Activated CD4-positive, alpha-beta T cell treated with anti-CD3 and anti-CD28 coated beads for 4 hours (primary cell): ENCODE data around the gene TNS3.

Source experiments
- DNase-seq, 2 donors: peaks; one replicate each; pipeline ENCODE4 v3.0.0-alpha.2; 2020

Gene TNS3

DNA sequence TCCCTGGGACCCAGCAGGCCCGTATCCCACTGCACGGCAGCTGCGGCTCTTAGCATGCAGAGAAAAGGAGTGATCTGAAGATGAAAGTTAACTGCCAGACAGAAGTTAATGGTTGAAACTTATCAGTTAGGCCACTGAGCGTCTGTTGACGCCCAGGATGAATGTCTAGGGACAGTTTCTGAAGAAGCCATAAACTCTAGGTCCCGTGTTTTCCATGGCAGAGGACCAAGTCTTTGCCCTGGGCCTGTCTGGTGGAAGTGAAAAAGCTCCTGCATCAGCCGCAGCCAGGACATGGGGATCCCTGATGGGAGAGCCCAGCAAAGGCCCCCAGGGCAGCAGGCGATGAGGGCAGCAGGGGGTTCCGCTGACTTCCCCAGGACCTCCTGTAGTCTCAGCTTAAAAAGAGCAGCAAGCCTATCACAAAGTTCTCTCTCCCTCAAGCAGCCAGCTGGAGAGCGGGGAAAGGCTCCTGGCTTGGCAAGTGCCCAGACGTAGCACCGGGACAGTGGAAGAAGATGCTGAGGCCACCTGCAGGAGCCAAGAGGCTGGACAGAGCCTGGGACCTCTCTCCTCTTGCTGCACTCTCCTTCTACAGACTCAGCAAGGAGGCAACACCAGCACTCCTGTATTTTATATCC lies 79.6 kb downstream of the TNS3 start:
- DNase-seq, result no peak

DNA sequence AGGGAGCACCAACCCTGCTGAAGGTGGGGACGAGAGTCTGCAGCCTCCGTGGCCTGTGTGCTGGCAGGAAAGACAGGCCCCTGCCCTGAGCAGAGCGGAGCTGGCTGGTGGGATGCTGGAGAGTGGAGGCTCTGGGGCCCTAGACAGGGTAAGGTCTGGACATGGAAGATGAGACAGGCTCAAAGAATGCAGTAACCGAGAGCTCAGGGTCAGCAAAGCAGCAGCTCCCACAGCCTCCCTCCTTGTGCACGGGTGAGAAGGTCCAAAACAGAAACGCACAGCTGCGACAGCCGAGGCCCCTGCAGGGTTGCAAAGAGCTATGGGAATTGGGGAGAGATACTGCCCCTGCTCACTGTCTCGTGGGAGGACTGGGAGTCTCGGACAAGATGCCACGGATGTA lies 80.5 kb downstream of the TNS3 start:
- no peak for DNase-seq

DNA sequence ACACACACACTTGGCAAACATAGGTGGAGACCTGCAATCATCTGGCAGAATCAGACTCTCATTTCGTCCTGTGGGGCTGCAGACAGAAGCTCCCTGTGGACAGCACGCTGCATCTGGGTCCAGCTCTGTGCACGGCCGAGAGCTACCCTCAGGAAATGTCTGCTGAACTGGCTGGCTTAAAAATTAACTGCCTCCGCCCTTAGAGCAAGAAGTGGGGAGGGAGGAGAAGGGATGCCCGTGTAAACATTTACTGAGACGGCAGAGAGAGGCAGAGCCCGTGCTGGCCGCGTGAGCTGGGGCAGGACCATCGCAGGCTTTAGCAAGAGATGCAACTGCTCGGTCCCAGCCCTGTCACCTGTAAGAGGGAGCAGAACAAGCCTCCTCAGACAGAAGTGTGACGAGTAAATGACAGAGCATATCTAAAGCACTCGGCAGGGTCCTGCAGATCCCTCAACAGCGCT lies 81.8 kb downstream of the TNS3 start:
- DNase-seq, result no peak

DNA sequence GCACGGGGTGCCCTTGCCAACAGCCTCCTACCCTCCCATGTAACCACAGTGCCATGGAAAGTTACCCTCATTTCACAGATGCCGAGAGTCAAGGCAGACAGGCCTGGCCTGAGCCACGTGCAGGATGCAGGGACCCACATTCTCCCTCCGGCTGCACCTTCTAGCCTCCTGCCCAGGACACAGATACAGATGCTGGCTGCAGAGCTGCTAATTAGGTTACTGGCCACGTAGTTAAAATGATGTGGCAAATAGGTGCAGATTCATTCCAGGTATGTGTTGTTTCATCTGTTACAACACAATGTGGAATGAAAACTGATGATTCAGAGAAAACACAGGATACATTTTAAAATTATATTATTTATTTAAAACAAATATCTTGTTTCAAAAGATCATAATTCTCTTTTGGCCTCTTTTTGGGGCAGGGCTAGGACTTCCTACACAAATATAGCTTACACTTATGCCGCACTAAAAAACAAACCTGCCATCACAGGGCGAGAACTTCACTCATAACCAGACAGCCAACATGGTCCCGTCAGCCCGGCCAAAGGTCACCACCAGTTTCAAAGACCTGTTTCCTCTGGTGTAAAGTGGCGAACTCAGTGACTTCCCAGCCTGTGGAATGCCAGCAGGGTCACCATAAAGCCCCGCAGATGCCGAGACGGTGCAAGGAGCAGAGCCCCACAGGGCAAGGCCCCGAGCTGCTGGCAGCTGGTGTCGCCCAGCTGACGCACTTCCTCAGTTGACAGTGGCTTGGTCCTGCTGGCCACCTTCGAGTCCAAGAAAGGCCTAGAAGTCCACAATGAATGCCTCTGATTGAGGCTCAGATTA lies 83.5 kb downstream of the TNS3 start:
- DNase-seq, result no peak

DNA sequence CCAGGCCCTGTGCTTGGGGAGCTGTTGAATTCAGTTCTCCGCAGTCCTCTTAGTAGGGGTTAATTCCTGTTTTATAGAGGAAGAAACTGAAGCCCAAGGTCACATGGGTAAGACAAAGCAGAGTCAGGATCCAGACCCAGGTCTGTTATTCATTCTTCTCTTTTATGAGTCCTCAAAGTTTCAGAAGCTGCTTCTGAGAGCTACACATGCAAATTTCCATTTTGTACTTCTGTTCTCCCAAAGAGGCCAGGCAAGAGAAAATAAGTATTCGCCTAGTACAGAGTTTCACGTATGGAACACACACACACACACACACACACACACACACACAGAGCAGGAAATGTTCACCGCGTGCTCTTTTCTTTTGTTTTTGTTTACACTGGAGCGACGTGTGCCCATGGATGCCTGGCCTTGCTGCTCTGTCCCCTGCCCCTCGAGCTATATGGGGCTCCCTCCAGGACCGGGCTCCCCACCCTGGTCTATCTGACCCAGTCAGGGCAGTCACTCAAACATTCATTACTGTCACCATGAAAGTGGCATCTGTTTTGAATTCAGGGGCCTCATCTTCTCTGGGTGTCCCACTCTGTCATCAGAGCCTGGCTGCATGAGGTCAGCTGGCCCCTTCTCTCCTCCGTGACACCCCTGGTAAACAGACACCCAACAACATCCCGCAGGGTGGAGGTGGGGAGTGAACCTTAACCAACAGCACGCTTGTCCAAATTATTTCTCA lies 84.4 kb downstream of the TNS3 start:
- DNase-seq, result no peak

DNA sequence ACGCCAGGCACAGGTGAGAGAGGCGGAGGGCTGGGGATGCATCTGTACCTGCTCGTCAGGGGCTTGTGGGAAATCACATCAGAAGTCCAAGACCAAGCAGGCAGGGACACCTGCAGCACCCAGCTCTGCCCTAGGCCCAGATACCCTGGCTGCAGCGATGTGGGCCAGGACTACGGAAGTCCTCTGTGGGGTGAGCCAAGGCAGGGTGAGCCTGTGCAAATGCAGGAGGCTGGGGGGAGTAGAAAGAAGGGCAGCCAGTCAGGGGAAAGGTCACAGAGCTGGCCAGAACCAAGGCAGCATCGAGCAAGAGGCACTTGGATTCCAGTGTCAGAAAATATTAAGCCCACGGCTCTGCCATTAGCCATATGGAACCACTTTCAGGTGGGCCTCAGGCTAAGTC lies 85.2 kb downstream of the TNS3 start:
- no peak for DNase-seq

DNA sequence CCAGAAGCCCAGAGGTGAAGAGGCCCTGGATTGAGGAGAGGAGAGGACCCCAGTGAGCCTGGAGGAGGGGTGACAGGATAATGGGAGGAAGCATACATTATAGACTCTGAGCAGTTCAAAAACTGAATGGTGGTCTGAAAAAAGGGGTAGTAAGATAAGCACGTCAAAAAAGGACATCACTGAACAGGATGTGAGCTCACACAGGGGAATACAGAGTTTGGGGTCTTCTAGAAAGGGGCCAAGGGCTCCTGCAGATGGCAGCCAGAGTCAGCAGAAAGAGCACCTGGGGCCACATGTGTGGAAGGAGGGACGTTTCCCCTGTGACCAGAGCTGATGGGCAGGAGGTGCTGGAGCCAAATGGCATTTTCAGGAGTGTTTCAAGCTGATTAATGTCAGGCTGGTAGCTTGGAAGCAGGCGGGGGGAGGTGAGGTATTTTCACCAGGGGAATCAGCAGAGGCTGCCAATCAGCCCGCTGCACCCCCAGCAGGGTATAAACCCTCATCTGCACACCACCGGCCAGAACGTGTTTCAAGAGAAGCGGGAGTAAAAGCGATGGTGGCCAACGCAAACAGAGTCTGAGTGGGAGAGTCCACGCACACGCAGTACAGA lies 85.8 kb downstream of the TNS3 start:
- DNase-seq, result no peak

DNA sequence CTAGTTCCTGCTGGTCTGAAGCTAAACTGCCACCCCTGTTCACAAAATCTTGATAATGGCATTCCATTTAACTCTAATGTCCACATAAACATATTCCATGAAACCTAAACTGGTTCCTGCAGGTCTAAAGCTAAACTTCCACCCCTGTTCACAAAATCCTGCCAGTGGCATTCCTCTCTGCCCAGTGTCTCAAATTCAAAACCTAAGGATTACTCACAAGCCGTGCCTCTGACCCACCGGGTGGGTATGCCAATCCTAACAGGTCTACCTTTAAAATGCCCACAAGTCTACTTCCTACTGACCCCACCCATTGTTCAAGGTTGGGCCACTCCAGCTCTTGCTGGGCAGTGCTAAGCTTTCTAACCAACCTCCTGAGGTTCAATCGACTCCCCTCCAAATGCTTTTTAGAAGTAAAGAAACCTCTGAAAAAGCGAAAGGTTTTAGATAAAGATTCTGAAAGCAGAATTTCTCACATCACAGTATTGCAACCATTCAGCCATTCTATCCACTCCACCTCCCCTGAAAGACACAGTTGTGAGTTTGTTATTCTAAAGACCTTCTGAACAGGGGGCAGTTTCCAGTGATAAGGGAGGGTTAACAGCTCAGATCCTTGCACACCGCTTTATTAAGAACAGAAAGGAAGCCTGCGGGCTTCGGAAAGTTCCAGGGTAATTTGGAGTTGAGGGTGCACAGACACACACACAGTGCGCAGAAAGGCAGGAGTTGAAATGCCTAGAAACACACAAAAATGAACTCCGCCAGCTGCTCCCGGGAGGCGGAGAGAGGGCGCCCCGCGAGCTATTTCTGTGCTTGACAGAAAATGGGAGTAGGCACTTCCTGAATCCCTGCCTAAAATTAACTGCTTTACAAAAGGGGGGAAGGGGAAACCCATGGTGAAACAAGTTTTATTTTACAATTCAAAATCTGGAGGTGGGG lies 87.7 kb downstream of the TNS3 start:
- no peak for DNase-seq

DNA sequence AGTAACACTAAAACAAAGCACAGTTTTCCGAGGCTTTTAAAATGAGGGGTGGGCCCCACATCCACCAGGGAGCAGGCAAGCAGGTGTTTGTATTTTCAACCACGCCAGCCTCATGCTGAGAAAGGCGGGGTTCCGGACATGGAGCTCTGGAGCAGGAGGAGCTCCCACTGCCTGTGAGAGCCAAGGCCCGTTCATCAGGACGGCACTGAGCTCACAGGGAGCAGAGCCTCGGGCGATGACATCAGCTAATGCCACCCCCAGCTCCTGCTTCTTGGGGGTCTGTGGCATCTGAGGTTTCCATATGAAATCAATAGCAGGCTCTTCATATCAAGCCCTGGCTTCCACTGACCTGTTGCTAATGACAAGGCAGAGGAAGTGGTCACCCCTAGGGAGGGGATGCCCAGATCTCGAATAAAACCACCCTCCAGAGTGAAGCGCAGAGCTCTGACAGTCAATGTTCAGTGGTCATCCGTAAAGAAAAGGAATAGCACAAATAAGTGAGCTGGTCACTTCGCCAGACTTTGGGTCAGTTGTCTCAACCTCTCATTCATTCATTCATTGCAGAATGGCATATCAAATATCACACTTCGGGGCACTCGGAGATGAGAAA lies 89.1 kb downstream of the TNS3 start:
- no peak for DNase-seq

DNA sequence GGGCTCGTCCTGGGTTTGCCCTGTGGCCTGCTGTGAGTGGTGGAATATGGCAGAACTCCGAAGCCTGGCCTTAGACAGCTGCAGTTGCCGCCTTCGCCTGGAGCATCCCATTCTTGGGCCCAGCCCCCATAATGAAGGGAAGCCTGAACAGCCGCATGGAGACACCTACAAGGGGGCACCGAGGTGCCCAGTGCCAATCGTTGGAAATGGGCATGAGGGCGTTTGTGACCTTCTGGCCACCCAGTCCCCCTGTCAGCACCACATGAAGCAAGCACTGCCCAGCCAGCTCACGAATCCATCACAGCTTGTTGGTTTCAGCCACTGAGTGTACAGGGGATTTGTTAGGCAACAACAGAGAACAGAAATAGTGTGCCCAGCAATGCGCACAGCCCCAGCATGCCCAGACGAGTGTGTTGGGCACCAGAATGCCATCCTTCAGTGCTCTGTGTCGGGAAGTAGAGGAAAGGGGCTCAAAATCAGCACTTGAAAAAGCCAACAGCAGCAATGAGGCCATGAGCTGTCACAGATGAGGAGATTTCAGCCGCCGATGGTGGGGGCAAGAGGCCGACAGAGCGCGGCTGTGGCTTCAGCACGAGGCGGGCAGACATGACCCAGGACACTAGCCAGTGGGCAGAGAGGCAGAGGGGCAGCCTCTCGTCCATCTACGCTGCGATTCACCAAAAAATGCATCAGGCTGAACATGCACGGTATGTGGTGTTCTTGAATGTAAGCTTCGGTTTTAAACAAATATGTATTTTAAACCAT lies 91.2 kb downstream of the TNS3 start:
- no peak for DNase-seq

DNA sequence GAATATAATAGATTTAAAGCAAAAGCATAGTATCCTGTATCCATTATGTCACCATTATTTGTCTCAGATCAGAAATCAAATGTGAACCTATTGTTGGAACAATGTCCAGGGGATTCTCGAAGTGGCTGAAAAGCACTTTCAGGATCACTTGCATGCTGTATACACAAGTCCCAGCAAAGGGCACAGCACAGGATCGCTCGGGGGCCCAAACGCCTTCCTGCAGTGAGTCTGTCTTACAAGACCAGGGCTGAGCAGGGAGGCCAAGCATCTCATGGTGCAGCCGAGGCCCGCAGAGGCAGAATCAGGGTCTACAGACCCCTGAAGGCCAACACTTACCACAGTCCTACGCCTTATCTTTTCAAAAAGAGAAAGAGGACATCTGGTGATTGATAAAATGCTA lies 92.3 kb downstream of the TNS3 start:
- DNase-seq, result no peak

DNA sequence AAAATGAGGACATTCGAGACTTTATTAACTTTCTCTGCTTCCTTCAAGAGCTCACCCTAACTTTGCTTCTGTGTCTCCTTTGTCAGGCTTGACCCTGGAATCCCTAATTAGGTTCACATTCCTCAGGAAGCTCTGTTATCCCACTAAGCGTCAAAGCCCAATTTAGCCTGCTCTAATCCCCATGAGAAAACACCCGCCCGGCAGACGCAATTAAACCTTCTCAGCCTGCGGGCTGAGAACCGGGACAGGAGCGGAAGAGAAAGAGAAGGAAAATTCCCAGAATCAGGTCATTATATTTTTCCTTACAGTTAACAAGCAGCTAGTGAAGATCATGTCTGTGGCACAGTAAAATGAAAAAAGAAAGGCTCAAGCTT lies 93.0 kb downstream of the TNS3 start:
- no peak for DNase-seq

DNA sequence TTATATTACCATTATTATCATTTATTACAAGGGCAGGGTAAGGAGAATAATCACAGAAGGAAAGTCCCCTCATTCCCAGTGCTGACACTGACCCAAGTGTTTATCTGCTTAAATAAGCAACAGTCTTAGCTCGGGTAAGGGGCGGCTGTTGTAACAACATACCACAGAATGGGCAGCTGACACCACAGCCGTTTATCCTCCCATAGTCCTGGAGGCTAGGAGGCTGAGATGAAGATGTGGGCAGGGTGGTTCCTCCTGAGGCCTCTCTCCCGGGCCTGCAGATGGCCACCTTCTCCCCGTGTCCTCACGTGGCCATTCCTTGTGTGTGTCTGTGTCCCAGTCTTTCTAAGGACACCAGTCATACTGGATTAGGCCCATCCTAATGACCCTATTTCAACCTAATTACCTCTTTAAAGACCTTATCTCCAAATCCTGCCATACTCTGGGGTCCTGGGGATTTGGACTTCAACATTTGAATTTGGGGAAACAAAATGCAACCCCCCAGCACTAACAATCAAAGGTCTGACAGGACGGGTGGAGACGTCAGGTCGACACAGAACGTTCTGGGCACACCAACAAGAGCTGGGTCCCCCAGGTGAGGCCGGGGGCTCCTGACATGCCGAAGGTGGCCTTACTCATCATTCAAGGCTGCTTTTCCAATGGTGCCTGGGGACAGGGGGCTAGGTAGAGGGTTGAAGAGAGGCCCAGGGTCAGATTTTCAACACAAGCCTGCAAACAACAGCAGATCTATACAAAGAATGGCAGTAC lies 93.5 kb downstream of the TNS3 start:
- DNase-seq, result no peak

DNA sequence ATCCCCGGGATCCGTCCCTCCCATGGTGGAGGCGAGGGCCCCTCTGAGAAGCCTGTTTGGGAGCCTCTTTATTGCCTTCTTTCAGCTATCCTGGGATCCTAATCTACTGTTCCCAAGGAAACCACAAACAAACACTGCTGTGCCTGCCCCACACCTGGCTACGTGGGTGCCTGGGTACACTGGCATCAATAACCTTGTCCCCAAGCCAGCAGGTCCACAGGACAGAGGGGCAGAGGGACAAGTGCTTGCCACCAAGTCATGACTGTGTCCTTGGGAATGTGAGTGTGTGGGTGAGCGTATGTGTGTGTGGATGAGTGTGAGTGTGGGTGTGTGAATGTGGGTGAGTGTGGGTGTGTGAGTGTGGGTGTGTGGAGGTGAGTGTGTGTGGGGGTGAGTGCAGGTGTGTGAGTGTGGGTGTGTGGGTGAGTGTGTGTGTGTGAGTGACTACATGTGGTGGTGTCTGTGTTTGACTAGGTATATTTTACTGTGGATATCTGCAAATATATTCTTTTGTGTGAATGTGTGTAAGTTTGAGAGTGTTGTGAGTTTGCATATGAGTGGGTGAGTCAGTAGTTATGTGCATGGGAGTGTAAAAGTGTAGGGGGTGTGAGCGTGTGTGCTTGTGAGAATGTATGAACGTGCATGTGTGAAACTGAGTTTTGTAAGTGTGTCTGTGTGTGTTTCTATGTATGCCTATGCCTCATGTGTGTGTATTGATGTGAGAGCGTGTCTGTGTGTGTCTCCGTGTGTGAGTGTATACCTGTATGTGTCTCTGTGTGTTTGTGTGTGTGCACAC lies 96.1 kb downstream of the TNS3 start:
- DNase-seq, result no peak

DNA sequence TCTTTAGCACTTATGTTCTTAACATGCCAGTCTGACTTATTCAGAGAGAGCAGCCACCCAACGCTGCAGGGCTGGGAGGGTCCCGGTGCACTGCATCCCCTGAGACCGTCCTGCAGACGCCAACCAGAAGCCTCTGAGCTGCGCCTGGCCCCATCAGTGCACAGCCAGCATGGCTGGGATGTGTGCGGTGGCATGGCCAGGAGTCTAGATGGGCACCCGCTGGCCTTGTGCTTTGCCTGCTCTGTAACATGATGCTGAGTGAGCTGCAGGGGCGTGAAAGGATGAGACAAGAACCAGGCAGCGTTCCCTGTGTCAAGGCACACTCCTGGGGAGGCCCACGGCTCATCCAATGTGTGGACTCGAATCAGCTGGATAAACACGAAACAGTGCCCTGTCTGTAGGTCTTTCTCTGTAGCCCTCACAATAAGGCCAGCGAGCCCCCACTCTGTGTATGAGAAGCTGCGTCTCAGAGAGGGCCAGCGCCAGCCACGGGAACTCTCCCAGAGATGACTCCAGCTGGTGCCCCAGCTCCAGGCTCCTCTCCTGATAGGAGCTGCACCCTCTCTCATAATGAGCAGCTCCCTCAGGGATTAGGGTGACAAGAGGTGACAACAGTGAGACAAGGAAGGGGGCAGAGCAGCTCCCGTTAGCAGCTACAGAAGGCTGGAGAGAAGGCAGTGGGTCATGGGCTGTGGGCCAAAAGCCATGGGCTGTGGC lies 96.8 kb downstream of the TNS3 start:
- no peak for DNase-seq

DNA sequence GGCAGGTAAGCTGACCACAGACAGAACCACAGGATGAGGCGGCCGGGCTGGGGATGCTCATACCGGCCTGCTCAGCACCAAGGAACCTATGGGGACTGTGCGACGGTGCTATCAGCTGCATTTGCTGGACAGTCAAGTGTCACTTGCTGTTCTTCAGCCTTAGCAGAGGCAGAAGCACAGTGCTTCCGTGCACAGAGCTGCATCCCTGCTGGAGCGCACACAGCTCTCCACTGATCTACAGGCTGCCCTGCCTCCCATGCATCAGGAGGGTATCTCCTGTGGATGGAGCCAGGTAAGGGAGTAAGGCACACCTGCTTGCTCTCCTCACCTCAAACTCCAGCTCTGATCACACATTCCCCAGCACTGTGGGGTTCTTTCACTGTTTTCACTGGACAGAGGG lies 97.5 kb downstream of the TNS3 start:
- no peak for DNase-seq

DNA sequence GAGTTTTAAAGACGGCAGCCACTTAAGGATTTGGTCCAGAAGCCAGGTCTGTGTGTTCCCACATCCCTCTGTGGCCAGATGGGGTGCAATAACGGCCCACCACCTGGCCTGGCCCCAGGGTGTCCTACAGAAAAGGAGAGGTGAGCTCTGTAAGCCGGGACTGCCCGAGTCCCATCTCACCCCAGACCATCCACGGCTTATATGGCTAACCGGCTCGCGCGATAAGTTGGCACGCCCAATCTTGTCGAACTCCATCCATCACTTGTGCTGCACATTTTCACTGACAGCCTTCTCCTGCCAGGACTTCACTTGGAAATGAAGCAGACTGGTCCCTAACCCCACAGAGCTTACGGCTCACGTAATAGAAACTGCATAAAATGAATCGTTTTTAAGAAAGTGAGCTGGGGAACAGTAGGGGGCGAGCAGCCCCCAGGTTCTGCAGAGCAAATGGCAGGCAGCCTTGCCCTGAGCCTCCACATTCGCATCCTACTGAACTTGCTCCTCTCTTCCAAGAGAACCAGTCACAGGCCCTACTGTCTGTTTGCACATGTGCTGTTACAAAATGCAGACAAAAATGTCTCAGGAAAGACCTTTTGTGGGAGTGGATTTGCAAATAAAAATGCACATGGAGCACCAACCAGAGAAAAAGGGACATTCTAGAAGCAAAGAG lies 98.2 kb downstream of the TNS3 start:
- DNase-seq, result no peak
